ENCODE measurements around the gene NRDE2.
"Not testable (repeated sequence)": the region's sequence is repeated elsewhere in the genome, so short reads cannot be mapped to it uniquely, and the experiment has no call there.

NRDE2 gene

DNA sequence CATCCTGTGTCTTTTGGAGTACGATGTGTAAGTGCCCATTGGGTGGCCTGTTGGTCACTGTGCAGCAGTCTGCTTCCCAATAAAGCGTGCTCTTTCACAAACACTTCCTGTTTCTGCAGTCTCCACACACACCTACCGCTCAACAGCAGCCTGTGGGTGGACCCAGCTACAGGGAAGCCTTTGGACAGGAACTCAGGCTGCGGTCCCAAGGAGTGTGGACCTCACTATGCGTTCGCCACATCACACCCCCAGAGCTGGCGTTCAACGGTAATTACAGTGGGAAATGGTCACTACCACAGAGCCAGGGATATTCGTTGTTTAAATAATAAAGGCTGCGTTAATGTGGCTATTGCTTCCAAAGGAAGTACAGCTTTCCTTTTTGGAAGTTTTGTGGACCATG, 59.2 kb downstream of the NRDE2 start:
- DNase-seq (ENCODE audit: low read depth in 3 of 3, low spot score in 1 of 3) = no peak

DNA sequence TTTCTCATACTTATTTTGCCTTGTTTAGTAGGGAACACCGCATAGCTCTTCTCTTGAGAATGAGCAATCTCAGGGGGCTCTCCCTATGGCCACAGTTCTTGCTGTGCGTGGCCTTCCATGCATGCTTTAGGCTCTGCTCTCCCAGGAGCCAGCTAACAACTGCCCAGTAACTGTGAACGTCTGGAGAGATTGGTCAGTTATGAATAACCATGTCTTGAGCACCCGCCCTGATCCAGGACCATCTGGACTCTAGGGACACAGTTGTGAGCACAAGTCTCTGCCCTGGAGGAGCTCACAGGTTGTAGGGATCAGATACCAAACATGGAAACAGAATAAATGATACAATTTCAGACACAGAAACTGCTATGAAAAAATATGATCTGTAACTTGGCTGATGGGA, 63.3 kb downstream of the NRDE2 start:
- DNase-seq (ENCODE audit: low read depth in 3 of 3, low spot score in 1 of 3) = no peak

DNA sequence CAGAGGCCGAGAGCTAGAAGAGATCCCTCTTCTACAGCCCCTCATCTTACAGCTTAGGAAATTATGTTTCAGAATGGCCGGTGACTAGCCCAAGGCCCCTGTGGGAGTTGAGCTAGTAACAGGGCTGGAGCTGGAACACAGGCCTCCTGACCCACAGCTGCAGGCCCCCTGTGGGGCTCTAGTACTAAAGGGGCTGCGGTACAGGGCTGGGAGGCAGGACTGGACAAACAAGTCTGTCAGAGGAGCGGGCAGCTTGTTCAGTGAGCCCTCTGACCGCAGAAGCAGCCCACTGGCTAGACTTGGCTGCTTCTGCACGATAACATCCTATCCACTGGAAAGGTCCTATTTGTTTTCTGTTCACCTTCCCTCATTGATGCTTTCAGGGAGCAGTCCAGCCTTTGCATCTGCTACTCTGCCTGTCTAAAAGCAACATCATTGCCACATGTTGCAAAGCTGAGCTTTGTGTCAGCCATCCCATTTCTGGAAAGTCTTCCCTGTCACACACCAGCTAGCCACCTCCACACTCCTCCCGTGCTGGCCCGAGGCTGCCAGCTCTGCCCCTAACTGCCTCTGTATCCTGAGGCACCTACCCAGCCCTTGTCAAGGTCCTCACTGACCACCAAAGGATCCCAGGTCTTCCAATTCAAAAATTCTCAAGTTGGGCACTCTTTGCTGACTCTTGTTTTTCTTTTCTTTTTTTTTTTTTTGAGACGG, 65.1 kb downstream of the NRDE2 start:
- DNase-seq (ENCODE audit: low read depth in 3 of 3, low spot score in 1 of 3) = no peak

DNA sequence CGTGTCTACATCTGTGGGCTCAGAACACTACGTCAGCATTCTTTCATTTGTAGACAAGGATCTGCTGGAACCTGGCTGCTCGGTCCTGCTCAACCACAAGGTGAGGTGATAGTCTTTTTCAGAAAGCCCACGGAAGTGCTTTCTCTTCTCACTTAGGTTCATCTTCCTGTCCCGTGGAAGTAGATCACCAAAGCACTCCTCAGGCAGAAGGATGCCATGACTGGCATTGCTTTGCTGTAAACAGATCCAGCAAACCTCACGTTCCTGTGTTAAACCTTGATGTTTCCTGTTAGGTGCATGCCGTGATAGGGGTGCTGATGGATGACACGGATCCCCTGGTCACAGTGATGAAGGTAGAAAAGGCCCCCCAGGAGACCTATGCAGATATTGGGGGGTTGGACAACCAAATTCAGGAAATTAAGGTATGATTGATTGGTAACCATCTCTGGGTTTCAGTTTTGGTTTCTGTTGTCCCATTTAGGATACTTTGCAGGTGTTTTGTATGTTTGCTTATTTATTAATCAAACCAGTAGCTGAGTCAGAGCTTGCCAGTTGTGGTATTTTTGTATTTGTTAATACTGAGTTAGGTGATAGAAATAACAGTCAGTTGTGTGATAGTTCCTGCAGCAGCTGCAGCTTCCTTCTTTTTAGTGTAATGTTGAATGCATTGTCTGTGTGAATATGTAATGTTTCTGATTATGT, 67.8 kb downstream of the NRDE2 start:
- no peak for DNase-seq (ENCODE audit: low read depth in 3 of 3, low spot score in 1 of 3)

DNA sequence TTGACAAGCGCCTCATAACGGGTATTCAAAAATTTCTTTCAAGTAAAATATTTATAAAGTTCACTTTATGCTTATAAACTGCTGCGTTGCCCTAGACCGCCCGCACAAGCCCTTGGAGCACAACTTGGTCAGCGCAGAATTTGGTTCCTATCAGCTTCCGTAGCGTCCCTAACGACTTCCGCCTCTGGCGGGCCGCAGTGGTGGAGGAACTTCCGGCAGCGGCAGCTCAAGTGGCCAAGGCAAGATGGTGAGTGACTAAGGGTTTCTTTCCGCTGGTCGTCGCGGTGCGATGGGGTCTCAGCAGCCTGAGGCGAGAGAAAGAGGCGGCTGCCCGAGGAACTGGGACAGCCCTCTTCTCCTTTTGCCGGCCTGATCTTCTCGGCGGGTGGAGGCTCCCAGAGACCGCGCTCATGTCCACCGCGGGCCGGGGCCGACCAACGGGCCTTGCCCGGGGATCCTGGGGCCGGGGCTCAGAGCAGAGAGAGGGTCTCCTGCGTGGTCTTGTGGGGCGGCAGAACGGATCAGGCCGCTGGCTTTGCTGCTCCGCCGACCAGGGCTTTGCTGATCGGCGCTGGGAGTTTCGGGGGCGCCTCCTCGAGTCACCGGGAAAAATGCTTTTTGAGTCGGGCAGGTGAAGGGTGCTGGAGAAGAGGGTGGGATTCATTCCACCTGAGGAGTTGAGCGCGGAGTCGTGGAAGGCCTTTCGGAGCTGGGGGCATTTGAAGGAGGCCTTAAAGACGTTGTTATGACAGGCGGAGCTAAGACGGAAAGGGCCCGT, 75.2 kb downstream of the NRDE2 start, which contains the start of gene PSMC1:
PSMC1 (plus strand) TSS at position 200 of the 778 bp plus-strand sequence; CDS start at position 245, 45 bp downstream.
- peak; percentile 73 to 81 (median 73) for DNase-seq (ENCODE audit: low read depth in 3 of 3, low spot score in 1 of 3)

DNA sequence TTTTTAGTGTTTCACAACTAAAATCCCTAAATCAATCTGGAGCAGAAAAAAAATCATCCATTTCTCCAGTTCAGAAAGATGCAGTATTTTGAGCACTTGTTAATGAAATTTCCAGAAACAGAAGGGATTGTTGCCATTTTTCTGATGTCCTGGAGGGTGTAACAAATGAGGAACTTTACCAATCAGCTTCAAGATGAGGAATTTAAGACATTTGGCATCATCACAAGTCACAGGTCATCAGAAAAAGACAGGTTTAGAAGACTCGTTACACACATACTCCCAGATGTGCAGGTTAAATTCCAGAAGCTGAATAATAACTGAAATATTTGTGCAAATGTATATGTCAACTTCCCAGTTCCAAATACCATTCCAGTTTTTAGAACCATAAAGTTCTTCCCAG, 75.9 kb downstream of the NRDE2 start:
- no peak for DNase-seq (ENCODE audit: low read depth in 3 of 3, low spot score in 1 of 3)

DNA sequence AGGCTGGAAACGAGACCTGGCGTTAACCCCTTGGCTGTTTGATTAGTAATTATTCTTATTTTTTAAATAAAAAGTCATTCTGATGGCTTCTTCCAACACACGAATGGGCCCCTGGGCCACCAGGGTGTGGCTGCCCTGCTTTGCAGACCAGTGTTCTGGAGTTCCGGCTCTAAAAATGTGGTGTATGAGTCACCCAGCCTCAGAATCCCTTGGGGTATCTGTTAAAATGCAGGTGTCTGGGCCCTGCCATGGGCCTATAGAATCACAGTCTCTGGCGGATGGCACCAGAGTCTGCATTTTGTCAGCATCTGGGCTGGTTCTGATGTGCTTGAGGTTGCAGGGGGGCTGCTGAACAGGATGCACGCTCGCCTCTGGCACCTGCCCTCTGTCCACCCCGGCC, 77.9 kb downstream of the NRDE2 start:
- no peak for DNase-seq (ENCODE audit: low read depth in 3 of 3, low spot score in 1 of 3)

DNA sequence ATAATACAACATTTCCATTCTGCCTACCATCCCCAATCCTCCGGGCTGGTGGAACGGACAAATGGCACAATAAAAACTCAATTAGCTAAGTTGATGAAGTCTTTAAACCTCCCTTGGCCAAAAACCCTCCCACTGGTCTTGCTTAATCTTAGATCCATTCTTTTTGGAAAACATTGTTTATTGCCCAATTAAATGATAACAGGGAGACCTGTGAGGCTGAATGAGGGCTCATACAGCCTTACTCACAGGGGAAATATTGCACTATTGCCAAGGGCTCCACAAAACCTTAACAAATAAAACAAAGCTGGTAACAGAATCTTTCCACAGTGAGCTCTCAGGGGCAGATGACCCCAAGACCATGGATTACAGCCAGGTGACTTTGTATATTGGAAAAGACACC, 83.1 kb downstream of the NRDE2 start:
- no peak for DNase-seq (ENCODE audit: low read depth in 3 of 3, low spot score in 1 of 3)

DNA sequence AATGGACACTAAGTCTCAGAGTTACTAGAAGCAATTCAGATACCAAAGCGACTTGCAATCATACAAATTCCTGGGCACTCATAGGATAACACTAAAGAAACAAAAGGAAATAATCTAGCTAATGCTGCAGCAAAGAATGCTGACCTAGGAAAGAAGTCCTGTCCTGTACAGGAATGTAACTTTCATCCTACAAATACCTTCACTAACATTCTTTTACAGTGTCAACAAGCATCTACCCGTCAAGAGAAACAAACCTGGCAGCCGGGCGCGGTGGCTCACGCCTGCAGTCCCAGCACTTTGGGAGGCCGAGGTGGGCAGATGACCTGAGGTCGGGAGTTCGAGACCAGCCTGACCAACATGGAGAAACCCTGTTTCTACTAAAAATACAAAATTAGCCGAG, 84.3 kb downstream of the NRDE2 start:
- not testable (repeated sequence) for DNase-seq (ENCODE audit: low read depth in 3 of 3, low spot score in 1 of 3)

DNA sequence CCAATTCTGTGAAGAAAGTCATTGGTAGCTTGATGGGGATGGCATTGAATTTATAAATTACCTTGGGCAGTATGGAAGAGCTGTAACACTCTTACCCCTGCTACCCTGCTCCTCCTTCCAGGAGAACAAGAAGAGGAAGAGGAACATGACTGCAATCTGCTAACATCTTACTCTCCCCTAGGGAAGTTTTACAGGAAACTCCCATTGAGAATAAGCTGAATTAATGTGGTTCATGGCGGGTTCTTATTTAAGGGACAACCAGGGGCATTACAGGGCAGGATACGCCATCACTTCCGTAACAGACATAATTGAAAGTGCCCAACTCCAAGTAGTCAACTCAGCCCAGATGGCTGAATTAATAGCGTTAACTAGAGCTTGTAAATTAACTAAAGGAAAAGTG, 84.8 kb downstream of the NRDE2 start:
- no peak for DNase-seq (ENCODE audit: low read depth in 3 of 3, low spot score in 1 of 3)

DNA sequence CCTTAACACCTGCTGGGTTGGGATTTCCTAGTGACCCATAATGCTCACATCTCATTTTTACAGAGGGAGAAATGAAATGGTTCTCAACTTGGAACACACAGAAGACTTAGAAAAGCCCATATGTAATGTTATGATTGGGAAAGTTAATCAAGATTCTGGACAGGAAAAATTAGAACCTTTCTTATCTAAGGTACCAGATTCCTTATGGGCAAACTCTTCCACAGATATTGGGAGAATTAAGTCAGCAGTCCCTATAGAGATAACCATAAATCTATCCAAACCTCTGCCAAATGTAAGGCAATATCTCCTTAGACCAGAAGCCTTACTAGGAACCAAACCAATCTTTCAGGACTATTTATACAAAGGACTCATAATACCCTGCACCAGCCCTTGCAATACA, 89.3 kb downstream of the NRDE2 start:
- DNase-seq (ENCODE audit: low read depth in 3 of 3, low spot score in 1 of 3) = no peak

DNA sequence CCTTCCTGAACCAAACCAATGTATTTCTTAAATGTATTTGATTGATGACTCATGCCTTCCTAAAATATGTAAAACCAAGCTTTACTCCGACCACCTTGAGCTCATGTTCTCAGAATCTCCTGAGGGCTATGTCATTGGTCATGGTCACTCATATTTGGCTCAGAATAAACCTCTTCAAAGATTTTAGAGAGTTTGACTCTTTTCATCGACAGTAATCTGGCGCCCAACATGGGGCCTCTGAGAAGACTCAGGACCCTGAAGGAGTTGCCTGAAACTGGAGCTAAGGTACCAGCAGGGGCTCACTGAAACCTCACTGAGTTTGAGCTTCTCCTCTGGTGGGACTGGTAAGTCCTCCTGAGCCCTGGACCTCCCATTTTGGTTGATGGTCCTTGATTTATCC, 92.6 kb downstream of the NRDE2 start:
- no peak for DNase-seq (ENCODE audit: low read depth in 3 of 3, low spot score in 1 of 3)

DNA sequence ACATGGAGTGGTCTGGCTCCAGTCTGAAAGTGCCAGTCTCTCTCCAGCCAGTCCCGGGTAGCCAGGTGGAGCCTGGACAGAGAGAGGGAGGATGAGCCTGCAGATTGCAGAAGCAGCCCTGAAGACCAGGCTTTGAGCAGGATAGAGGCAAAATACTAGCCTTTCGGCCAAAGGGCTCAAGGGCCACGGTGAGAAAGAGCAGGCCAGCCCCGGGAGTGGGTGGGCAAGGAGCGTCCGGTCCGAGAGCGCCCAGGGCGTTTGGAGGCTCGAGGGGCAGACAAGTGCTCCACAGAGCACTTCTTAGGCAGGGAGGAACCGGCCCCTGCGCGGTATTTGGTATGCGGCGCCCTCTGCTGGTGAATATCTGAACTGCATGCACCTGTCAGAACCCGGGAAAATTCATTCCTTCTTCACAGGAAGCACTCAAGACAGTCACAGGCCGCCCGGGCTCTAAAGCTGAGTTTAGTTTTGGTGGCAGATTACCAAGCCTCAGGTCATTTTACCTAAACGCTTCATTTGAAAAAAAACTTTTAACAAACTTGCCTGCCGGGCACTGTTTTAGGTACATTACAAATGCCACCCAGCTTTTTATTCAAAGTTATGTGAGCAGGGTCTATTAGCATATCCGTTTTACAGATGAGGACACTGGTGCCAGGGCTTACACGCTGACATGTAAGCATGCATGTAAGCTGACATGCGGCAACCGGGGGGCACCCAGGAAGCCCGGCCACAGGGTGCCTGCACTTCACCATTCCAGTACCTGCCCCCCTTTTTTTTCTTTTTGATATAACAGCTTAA, 96.4 kb downstream of the NRDE2 start:
- peak; percentile 2 to 54 (median 20) for DNase-seq (ENCODE audit: low read depth in 3 of 3, low spot score in 1 of 3)

DNA sequence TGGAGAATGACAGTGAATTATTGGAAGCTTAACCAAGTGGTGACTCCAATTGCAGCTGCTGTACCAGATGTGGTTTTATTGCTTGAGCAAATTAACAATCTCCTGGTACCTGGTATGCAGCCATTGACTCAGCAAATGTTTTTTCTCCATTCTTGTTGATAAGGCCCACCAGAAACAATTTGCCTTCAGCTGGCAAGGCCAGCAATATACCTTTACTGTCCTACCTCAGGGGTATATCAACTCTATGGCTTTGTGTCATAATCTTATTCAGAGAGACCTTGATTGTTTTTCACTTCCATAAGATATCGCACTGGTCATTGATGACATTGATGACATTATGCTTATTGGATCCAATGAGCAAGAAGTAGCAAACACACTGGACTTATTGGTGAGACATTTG, 101.8 kb downstream of the NRDE2 start:
- not testable (repeated sequence) for DNase-seq (ENCODE audit: low read depth in 3 of 3, low spot score in 1 of 3)

DNA sequence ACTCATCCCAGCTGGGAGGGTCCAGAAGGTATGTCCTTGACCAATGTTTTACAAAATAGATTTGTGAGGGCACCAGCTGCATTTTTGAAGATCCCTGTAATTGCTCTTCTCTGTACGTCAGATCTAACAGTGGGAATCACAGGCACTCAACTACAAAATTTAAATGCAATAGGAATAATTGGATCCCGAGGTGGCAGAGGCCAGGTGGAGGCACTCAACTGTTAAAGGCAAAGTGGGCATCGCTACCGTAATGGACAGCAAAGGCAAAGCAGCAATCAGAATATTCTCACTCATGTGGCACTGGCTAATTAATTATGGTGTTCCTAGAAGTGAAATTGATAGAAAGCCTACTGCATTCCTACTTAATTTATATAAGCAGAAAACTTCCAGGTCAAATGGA, 103.3 kb downstream of the NRDE2 start:
- no peak for DNase-seq (ENCODE audit: low read depth in 3 of 3, low spot score in 1 of 3)
